ENCODE data around the gene CEACAM8. TPM values are rescaled to one million over a fixed set of nuclear protein-coding genes. Genes with fewer than 3 reads are reported as not detected.

Gene CEACAM8
- not detected in 5 replicates for total RNA-seq (2022; extraction: Qiagen RNA extraction; ENCODE audit: low read depth)

GRCh38 chr19:42594617-42595489, at the start of gene CEACAM8:
TSS of gene CEACAM8 (minus strand) at chr19:42594924. CDS start at chr19:42594828, 96 bp downstream.

Other genes with a start within 250 kb of the CEACAM8 start
- gene CNFN, start 204.6 kb downstream of the CEACAM8 start, total RNA-seq (2022; extraction: Qiagen RNA extraction; ENCODE audit: low read depth) = 35.4 to 51.0 TPM (median 43.8 TPM) in 5 replicates
- 1.3 to 3.0 TPM (median 2.0 TPM) in 5 replicates for gene LIPE, start 167.5 kb downstream of the CEACAM8 start, total RNA-seq (2022; extraction: Qiagen RNA extraction; ENCODE audit: low read depth)
- 0.39 TPM in 1 of 5 replicates, not detected in the others for gene CXCL17, start 152.0 kb downstream of the CEACAM8 start, total RNA-seq (2022; extraction: Qiagen RNA extraction; ENCODE audit: low read depth)
- gene CEACAM1, start 66.4 kb downstream of the CEACAM8 start, total RNA-seq (2022; extraction: Qiagen RNA extraction; ENCODE audit: low read depth) = 1.3 to 2.4 TPM (median 2.3 TPM) in 5 replicates
- 0.12 to 0.20 TPM (median 0.13 TPM) in 3 of 5 replicates, not detected in the others for gene PSG3, start 145.6 kb upstream of the CEACAM8 start, total RNA-seq (2022; extraction: Qiagen RNA extraction; ENCODE audit: low read depth)
- gene PSG8, start 170.8 kb upstream of the CEACAM8 start, total RNA-seq (2022; extraction: Qiagen RNA extraction; ENCODE audit: low read depth) = 0.14 to 0.19 TPM (median 0.16 TPM) in 4 of 5 replicates, not detected in the other

Measured in A549 treated with ZK216348 at 1 μM for 4 hours (cell line).